ENCODE measurements around the gene ANKMY1. TPM values are rescaled to one million over a fixed set of nuclear protein-coding genes. Genes with fewer than 3 reads are reported as not detected.

The ANKMY1 gene
- total RNA-seq, 1 experiment from 2014 or later: 28.3 TPM

- no peak overlapping the region for H3K9ac ChIP-seq (ENCODE audit: low read length)
- POLR2A ChIA-PET: no interaction called here
These were observed 34.0 kb upstream of the ANKMY1 start for GRCh38 chr2:240591784-240592183.

More at GRCh38 chr2:240591784-240592183, 34.0 kb upstream of the ANKMY1 start:
- CTCF ChIA-PET: no interaction called here
- RAD21 ChIA-PET (ENCODE audit: low non-redundant PET in 1 of 2, low total read pairs in 2 of 2, uncharacterized antibody in 2 of 2, unreplicated experiment in 2 of 2): no interaction called here
- TF ChIP-seq CEBPB (IDR thresholded peaks at IDR 0.05; ENCODE audit: low read depth) (no peak), POLR2AphosphoS5 (IDR thresholded peaks at IDR 0.05; ENCODE audit: low read depth, low read length) (no peak), REST (IDR thresholded peaks at IDR 0.05; ENCODE audit: low read depth) (no peak), RAD21 (IDR thresholded peaks at IDR 0.05; ENCODE audit: low read depth) (no peak), YY1 (IDR thresholded peaks at IDR 0.05; ENCODE audit: extremely low read depth, insufficient replicate concordance, low read depth, low read length) (no peak), EGR1 (IDR thresholded peaks at IDR 0.05; ENCODE audit: low read depth) (no peak), ZNF274 (IDR thresholded peaks at IDR 0.05; ENCODE audit: low read depth, low read length) (no peak), MAX (IDR thresholded peaks at IDR 0.05) (no peak), TCF7L2 (IDR thresholded peaks at IDR 0.05; ENCODE audit: borderline replicate concordance, extremely low read depth, insufficient read depth, insufficient read length) (no peak), ATF3 (IDR thresholded peaks at IDR 0.05) (no peak), ELF1 (IDR thresholded peaks at IDR 0.05; ENCODE audit: borderline replicate concordance, low read depth) (no peak), FOSL1 (IDR thresholded peaks at IDR 0.05; ENCODE audit: low read depth) (no peak), SRF (IDR thresholded peaks at IDR 0.05; ENCODE audit: low read depth) (no peak), ZBTB33 (IDR thresholded peaks at IDR 0.05; ENCODE audit: extremely low read depth, insufficient replicate concordance, low read length) (no peak)
- Histone ChIP-seq H3K4me1 (ENCODE audit: control insufficient read depth in 1 of 2, insufficient read depth in 2 of 2, low read length in 2 of 2) (peaks cover 9 to 14% of the 10 kb centered on the region in 2 experiments), H3K4me3 (replicated peaks in 1 of 2; ENCODE audit: low read depth in 1 of 2, low read length in 2 of 2) (no peak overlapping the region), H3K4me2 (ENCODE audit: low read length) (no peak overlapping the region), H3K9me2 (ENCODE audit: insufficient read depth) (no peaks in the 10 kb centered on the region), H3K27me3 (ENCODE audit: insufficient read depth, low read length) (no peaks in the 10 kb centered on the region), H3K36me3 (ENCODE audit: control insufficient read depth in 1 of 2, insufficient read depth in 2 of 2, low read length in 2 of 2) (peaks cover 3 to 9% of the 10 kb centered on the region in 2 experiments; a peak in 3 of 4 replicates), H3K27ac (ENCODE audit: low read depth, low read length) (no peak overlapping the region), H2AFZ (ENCODE audit: low read depth, low read length, poor library complexity, severe bottlenecking) (no peak overlapping the region), H3K79me2 (ENCODE audit: insufficient read depth, low read length) (peaks cover 33% of the 10 kb centered on the region), H4K20me1 (ENCODE audit: insufficient read depth) (no peaks in the 10 kb centered on the region), H3K9me3 (ENCODE audit: control insufficient read depth in 1 of 2, insufficient read depth in 1 of 2, low read depth in 1 of 2, low read length in 2 of 2) (no peaks in the 10 kb centered on the region)
- no TSS peak for BruUV-seq (replicated peaks)
- no peak for DNase-seq (ENCODE audit: low read depth, low spot score)
- intact Hi-C loops (cut with micrococcal nuclease): no loop called here
- ATAC-seq: no peak

Data from HCT116 (cell line).